NCI-H69 (cell line): ENCODE measurements around the gene COCH.
A peak's percentile ranks its signal among the peaks of the same experiment; 100 is the strongest.
"Not testable (repeated sequence)": the region's sequence is repeated elsewhere in the genome, so short reads cannot be mapped to it uniquely, and the experiment has no call there.

Source experiments
- DNase-seq: peaks from one replicate; lab custom pipeline; 2025; lab: John Stamatoyannopoulos, UW

COCH gene

DNA sequence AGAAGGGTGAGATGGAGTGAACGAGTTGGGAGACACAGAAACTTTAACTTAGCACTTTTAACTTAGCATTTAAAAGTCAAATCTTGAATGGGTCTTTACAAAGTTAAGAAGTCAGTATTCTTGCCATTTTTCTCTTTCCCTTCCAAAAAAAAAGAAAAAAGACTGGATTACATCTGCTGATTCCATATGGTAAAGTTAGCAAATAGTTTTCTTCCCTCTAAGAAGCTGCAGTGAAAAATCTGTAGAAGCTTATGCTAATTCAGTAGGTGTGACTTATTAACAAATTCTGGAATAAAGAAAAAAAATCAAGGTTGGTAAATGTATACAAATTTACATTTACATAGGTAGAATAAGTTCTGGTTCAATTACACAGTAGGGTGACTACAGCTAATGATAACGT lies 50.9 kb downstream of the COCH start:
- no peak for DNase-seq

DNA sequence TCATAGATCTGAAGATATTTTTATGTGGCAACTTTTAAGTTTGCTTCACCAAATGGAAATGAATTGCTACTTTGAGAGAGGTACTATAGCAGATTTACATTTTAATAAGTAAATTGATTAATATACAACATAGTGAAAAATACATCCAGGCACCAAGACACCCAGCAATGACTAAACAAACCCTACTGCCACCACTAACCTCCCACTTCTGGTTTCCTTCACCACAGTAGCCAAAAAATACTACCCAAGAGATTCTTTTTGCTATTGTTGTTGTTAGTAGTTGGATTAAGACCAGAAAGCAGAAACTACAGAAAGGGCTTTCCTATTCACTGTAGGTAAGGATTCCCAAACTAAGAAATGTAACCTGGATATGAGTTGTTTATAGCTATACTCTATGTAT lies 54.1 kb downstream of the COCH start:
- DNase-seq: no peak

DNA sequence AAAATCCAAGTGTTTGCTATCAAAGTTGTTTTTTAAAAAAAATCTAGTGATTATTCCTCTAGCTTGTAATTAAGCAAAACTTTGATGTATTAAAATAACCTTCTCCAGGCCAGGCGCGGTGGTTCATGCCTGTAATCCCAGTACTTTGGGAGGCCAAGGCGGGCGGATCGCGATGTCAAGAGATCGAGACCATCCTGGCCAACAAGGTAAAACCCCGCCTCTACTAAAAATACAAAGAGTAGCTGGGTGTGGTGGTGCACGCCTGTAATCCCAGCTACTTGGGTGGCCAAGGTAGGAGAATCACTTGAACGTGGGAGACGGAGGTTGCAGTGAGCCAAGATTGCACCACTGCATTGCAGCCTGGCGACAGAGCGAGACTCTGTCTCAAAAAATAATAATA lies 59.6 kb downstream of the COCH start:
- DNase-seq: not testable (repeated sequence)

DNA sequence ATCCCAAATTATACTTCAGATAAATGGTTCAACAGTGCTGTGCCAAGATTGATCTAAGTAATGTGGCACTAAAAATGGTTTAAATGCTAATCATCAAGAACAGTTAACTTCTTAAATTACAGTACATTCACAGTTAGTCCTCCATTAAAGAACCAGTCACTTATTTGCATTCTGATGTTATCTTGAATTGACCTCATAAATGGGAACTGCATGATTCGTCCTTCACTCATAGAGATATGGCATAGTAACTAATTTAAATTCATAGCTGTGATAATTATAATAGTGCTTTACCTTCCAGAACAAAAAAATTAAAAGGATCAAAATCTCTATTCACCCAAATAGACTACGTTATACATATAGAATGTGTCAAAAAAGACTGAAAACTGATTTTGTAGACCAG lies 61.1 kb downstream of the COCH start:
- peak; percentile 6 for DNase-seq

DNA sequence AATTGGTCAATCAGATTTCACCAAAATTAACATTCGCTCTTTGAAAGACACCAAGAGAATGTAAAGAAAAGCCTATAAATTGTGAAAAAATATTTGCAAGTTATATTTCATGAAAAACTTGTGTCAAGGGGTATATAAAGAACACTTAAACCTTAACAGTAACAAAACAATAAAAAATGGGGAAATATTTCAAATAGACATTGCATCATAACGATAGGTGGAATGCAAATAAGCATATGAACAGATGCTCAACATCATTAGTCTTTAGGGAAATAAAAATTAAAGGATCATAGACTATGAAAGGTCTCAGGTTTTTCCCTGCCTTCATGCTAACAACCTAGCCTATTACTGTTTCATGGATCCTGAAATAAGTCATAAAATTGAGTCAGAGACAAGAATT lies 64.3 kb downstream of the COCH start:
- peak; percentile 6 for DNase-seq
